Measurements from ENCODE around the gene HTR6.
A peak's percentile ranks its signal among the peaks of the same experiment; 100 is the strongest.

Gene HTR6

GRCh38 chr1:19715334-19716203, 50.9 kb downstream of the HTR6 start:
- Histone ChIP-seq H3K79me2 (ENCODE audit: low read length) (no peaks in the 10 kb centered on the region), H3K4me3 (ENCODE audit: low read length) (no peak overlapping the region), H3K27ac (ENCODE audit: low read length) (no peak overlapping the region), H3F3A (ENCODE audit: insufficient read depth, low read length) (no peaks in the 10 kb centered on the region), H2AFZ (ENCODE audit: low read length) (no peak overlapping the region), H3K27me3 (replicated peaks; ENCODE audit: insufficient read depth, low read length) (no peaks in the 10 kb centered on the region), H3K4me2 (ENCODE audit: low read depth, low read length) (no peak overlapping the region), H3K9me2 (replicated peaks; ENCODE audit: insufficient read depth, low read length) (no peaks in the 10 kb centered on the region), H3K4me1 (ENCODE audit: low read length) (no peaks in the 10 kb centered on the region), H3K9ac (ENCODE audit: low read length) (no peak overlapping the region), H4K20me1 (ENCODE audit: insufficient read depth, low read length) (no peaks in the 10 kb centered on the region), H3K9me3 (replicated peaks; ENCODE audit: insufficient read depth, low read length) (no peaks in the 10 kb centered on the region), H3K36me3 (replicated peaks; ENCODE audit: insufficient read depth, low read length) (no peaks in the 10 kb centered on the region)
- peak; percentile 89 for DNase-seq
- TF ChIP-seq CTCF (IDR thresholded peaks at IDR 0.05; ENCODE audit: low read length) (peak; percentile 91), EZH2phosphoT487 (IDR thresholded peaks at IDR 0.05; ENCODE audit: low read length) (no peak)

GRCh38 chr1:19717467-19717866, 52.8 kb downstream of the HTR6 start:
- H3K36me3 ChIP-seq (replicated peaks; ENCODE audit: insufficient read depth, low read length) = no peaks in the 10 kb centered on the region
- H3K4me3 ChIP-seq (ENCODE audit: low read length) = no peak overlapping the region
- no peaks in the 10 kb centered on the region for H3K9me2 ChIP-seq (replicated peaks; ENCODE audit: insufficient read depth, low read length)
- H3K9ac ChIP-seq (ENCODE audit: low read length) = no peak overlapping the region
- no peaks in the 10 kb centered on the region for H3K9me3 ChIP-seq (replicated peaks; ENCODE audit: insufficient read depth, low read length)
- H3K27me3 ChIP-seq (replicated peaks; ENCODE audit: insufficient read depth, low read length) = no peaks in the 10 kb centered on the region
- H3F3A ChIP-seq (ENCODE audit: insufficient read depth, low read length) = no peaks in the 10 kb centered on the region
- no peaks in the 10 kb centered on the region for H3K4me1 ChIP-seq (ENCODE audit: low read length)
- no peak overlapping the region for H3K4me2 ChIP-seq (ENCODE audit: low read depth, low read length)
- TF ChIP-seq EZH2 (optimal IDR thresholded peaks at IDR 0.05; ENCODE audit: low read depth, low read length) = no peak
- TF ChIP-seq CTCF (IDR thresholded peaks at IDR 0.05; ENCODE audit: low read length) = no peak
- TF ChIP-seq EZH2phosphoT487 (IDR thresholded peaks at IDR 0.05; ENCODE audit: low read length) = no peak
- no peak for DNase-seq
- no peak overlapping the region for H2AFZ ChIP-seq (ENCODE audit: low read length)
- no peaks in the 10 kb centered on the region for H3K79me2 ChIP-seq (ENCODE audit: low read length)
- no peaks in the 10 kb centered on the region for H4K20me1 ChIP-seq (ENCODE audit: insufficient read depth, low read length)
- no peak overlapping the region for H3K27ac ChIP-seq (ENCODE audit: low read length)

GRCh38 chr1:19720174-19720573, 55.5 kb downstream of the HTR6 start:
- Histone ChIP-seq H4K20me1 (ENCODE audit: insufficient read depth, low read length) (no peaks in the 10 kb centered on the region), H3K9ac (ENCODE audit: low read length) (no peak overlapping the region)

More at GRCh38 chr1:19720174-19720573, 55.5 kb downstream of the HTR6 start:
- Histone ChIP-seq H3K4me2 (ENCODE audit: low read depth, low read length) (no peak overlapping the region), H3K4me1 (ENCODE audit: low read length) (no peaks in the 10 kb centered on the region), H3F3A (ENCODE audit: insufficient read depth, low read length) (no peaks in the 10 kb centered on the region), H3K79me2 (ENCODE audit: low read length) (no peaks in the 10 kb centered on the region), H3K27ac (ENCODE audit: low read length) (no peak overlapping the region), H2AFZ (ENCODE audit: low read length) (no peak overlapping the region), H3K9me3 (replicated peaks; ENCODE audit: insufficient read depth, low read length) (no peaks in the 10 kb centered on the region), H3K9me2 (replicated peaks; ENCODE audit: insufficient read depth, low read length) (no peaks in the 10 kb centered on the region), H3K4me3 (ENCODE audit: low read length) (no peak overlapping the region), H3K27me3 (replicated peaks; ENCODE audit: insufficient read depth, low read length) (no peaks in the 10 kb centered on the region), H3K36me3 (replicated peaks; ENCODE audit: insufficient read depth, low read length) (no peaks in the 10 kb centered on the region)
- TF ChIP-seq CTCF (IDR thresholded peaks at IDR 0.05; ENCODE audit: low read length) (no peak), EZH2 (optimal IDR thresholded peaks at IDR 0.05; ENCODE audit: low read depth, low read length) (no peak), EZH2phosphoT487 (IDR thresholded peaks at IDR 0.05; ENCODE audit: low read length) (no peak)
- DNase-seq = no peak

Measured in MM.1S (cell line).